HG03432 (cell line): ENCODE data around the gene TRPM4.
"Not testable (repeated sequence)": the region's sequence is repeated elsewhere in the genome, so short reads cannot be mapped to it uniquely, and the experiment has no call there.

ENCODE experiments used
- ATAC-seq: cut with Tn5 transposase; IDR thresholded peaks from one replicate; pipeline ENCODE4 v1.9.1; 2021; ENCODE audit warnings: mild to moderate bottlenecking, moderate library complexity; ENCODE audit not compliant: unreplicated experiment

TRPM4 gene

DNA sequence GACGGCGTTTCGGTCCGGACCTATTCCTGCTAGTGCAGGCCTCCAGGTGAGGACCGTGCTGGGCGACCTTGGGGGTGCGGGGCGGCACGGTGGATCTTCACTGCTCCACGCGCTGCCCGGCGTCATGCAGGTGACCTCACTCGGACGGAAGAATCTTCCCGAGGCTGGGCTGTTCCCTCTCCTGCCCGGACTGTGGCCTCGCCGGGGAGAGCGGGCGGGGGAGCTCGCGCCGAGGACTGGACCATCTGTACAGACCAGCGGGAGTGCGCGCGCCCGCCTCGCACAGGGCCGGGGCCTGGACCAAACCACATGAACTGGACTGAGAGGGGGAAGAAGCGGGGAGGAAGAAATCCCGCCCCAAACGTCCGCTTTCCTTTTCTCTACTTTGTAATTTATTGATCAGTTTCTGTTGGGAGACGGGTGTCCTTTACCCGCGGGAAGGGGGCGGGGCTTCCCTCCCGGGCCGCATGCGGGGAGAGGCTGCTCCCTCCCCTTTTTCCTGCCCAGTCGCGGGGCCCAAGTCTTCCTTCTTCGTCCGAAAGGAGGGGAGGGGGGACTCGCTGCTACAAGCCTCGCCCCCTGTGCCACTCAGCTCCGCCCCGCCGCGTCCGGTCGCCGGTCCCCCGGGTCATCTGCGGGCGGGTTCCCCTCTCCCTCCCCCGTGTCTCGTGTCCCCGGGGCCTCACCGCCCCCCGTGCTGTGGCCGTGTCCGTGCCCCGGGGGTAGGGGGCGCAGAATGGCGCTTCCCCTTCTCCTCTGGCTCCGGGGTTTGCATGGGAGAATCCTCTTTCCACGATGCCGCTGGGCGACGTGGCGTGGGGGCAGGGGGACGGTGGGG, 7.3 kb upstream of the TRPM4 start:
- no peak for ATAC-seq

DNA sequence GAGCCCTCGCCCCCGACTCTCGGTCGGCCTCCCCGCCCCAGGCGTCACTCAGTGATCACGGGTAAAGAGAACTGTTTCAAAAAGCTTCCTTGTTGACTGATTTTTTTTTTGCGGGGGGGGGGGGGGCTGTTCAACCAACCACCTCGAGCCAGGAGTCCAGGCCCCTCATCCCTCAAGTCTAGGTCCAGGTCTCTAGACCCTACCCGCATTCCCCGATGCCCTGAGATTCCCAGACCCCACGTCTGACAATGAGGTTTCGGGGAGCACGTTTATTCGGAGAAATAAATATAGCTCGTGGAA, 6.7 kb upstream of the TRPM4 start:
- ATAC-seq: no peak

DNA sequence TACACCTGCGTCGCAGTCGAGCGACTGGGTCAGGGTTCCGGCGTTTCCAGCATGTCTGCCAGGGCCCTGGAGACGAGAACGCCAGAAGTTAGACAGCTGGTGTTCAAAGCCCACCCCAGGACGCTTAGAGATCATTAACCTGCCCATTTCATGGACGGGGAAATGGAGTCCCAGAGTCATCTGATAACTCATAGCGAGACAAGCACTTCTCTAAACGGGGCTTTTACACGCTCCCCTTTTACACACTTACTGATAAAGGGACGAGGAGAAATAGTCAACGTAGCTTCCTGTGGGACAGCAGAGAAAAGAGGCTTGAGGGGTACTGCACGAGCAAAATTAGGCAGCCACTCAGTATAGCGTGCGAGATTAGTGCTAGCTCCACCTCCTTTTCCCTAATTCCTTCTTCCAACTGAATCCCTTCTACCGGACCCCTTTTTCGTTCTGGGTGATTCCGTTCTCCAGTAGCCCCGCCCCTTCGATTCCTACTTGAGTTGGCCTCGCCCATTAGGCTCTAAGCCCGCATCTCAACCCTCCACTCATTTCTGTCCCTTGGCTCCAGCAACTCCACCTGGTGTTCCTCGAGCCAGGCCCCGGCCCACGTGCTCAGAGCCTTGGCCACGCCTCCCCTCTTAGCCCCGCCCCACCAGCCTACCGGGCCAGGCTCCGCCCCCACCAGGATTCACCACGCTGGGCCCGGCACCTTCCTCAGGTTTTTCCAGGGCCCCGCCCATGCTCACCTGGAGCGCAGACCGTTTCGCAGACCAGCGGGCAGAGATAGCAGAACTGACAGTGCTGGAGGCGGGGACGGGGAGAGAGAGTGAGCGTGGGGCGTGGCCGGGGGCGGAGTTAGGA, 6.1 kb upstream of the TRPM4 start:
- no peak for ATAC-seq

DNA sequence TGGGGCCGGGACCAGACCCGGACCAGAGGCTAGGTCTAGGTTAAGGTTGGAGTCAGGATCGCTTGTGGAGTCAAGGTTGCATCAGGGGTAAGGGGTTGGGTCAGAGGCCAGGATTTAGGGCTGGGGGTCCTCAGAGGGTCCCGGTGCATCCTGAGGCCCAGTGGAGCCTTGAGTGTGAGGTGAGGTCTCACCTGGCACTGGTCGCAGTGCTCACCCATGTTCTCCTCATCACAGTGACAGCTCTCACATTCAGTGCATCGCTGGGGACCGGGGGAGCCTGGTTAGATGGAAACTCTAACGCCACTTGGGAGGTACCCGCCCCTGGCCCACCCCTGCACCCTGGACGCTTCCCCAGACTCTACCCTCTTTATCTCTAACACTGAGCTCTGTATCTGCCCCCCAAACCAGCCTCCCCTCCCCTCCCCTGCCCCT, 5.5 kb upstream of the TRPM4 start:
- ATAC-seq: no peak

DNA sequence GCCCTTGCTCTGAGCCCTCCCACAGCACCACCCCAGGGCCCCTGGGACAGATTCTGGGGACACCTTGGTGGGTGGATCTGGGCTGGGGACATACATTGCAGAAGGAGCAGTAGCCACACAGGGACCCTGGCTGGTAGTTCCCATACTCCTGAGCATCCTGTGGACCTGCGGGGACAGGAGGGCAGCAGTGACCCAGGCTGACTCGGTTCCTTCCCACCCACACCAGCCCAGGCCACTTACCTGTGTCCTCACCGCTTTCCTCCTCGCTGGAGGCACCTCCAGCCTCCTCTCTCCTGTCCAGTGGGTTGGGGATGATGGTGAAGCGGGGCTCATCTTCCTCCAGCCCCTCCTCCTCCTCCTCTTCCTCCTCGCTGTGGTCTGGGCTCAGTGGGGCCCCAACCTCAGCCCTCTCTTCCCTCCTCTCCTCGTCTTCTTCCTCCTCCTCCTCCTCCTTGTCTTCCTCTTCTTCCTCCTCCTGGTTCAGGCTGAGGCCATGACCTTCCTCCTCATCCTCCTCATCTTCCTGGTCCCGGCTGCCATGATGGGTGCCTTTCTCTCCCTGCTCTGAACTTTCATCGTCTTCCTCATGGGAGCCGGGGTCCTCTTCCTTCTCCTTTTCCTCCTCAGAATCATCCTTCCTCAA, 4.3 kb upstream of the TRPM4 start:
- no peak for ATAC-seq

DNA sequence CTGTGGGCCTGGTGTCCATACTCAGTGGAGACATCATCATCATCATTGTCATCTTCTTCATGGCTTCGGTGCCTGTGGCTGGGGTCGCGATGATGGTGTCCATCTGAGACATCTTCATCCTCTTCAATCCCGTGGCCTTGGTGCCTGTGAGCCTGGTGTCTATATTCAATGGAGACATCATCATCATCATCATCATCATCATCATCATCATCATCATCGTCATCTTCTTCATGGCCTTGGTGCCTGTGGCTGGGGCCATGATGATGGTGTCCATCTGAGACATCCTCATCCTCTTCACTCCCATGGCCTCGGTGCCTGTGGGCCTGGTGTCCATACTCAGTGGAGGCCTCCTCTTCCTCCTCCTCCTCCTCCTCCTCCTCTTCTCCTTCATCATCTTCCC, 3.3 kb upstream of the TRPM4 start:
- ATAC-seq: no peak

DNA sequence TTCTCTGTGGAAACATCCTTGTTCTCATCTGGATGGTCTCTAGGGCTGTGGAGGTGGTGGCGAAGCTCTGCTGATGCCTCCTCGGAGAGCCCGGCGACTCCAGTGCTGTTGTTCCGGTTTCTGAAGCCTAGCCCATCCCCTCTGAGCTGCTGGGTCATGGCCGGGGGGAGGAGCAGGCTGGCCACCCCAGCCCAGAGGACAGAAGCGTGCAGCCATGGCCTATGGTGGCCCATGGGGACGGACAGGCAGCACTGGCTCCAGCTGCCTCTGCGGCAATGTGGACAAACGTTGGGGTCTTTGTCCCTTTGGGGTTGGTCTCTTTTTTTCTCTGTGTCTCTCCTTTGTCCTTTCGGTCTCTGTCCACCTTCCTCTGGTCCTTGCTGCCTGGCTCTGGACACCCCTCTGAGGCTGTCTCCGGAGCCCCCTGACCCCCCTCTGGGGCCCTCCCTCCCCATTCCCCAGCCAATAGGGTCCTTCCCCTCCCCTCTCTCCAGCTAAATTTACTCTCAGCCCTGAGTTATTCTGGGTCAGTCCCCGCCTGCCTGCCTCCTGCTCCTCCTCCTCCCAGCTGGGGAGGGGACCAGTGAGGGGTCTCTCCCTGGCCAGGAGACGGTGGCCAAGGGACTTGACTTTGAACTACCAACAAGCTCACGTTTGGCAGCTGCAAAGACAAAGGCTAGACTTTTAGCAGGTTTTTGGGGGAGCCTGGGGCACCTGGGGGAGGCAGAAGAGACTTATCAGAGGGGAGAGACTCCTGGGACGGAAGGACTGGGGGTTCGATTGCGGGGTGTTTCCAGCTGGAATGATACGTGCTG, 2.4 kb upstream of the TRPM4 start, which contains the start of gene HRC:
Gene HRC (minus strand): TSS at position 392 of the 815 bp plus-strand sequence. CDS start 159 bp downstream, at position 233.
- ATAC-seq: no peak

DNA sequence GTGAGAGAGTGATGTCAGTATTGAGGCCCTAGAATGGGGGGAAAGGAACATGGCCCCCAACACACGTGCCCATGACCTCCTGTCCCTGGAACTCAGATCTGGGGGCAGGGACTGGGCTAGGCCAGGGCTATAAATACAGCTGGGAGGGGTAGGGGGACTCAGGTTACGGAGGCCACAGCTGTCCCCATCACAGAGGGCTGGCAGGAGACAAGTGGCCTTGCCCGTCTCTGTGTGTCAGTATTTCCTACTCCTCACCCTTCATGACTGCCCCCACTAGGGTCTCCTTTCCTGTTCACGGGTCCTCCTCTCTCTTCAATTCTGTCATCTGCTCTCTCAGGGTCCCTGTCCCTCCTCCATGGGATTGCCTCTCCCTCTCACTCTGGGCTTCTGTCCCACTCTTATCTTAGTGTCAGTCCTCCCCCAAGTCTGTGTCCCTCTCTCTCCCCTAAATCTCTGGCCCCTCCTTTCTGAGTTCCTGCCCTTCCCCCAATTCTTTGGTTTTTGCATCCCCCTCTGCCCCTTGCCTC, 1.7 kb upstream of the TRPM4 start:
- no peak for ATAC-seq

DNA sequence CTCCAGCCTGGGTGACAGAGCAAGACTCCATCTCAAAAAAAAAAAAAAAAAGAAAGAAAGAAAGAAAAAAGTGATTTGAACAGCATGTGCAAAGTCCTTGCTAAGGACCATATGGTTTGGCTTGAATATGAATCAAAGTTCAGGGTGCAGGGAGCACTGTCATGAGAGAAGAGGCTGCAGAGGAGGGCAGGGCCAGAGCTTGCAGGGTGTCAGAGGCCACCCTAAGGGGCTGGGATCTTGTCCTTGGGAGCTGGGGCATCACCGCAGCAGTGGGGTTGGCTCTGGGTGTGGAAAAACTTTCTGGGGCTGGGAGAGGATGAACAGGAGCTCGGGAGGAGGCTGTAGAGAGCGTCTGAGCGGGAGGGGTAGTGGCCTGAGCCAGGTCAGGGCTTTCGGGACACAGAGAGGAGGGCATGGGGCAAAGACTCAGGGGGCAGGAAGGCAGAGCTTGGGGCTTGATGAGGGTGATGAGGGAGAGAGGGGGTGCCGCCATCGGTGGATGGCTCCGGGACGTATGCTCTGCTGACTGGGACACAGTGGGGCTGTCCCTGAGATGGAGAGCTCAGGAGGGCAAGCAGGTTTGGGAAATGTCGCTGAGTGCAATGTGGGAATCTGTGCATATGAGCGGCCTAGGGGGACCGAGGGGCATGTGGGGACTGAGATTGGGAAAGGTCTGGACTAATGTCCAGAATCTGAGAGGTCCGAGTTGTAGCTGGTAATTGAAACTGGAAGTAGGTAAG, 3.0 kb downstream of the TRPM4 start:
- ATAC-seq: no peak

DNA sequence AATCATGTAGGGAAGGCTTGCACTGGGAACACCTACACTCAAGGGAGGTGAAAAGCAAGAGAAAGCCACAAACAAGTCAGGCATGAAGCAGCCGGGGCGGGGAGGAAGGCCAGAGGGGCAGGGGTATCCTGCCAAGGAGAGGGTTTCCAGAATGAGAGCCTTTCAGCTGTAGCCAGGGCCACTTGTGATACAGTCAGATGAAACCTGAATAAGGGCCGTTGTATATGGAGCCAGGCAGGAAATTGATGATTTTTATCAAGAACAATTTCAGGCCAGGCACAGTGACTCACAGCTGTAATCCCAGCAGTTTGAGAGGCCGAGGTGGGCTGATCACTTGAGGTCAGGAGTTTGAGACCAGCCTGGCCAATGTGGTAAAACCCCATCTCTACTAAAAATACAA, 4.4 kb downstream of the TRPM4 start:
- ATAC-seq: no peak

DNA sequence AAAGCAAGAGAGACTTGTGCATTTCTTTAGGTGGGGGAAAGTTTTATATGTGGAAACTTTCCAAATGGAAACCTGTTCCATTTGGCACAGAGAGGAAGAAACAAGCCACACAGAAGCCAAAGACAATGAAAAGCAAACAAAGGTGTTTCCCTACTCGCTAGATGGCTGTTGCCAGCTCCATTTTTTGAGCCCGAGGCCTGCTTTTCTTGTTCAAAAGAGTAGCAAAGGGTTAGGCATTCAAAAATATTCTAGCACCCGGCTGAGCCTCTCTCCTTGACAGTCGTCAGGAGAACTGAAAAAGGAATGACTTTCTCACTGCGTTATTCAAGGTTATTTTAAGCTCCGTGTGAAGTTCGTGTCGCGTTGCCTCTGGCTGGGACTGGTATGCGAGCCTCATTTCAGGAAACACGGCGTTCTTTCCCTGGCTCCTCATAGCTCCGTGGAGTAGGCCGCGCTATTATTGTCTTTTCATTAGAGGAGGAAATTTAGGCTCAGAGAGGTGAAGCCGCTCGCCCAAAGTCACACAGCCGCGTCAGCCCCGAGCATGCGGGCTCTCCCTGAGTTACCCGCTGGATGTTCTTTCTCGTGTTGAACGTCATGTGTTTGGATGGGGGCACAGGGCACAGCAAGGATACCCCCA, 7.6 kb downstream of the TRPM4 start:
- no peak for ATAC-seq

DNA sequence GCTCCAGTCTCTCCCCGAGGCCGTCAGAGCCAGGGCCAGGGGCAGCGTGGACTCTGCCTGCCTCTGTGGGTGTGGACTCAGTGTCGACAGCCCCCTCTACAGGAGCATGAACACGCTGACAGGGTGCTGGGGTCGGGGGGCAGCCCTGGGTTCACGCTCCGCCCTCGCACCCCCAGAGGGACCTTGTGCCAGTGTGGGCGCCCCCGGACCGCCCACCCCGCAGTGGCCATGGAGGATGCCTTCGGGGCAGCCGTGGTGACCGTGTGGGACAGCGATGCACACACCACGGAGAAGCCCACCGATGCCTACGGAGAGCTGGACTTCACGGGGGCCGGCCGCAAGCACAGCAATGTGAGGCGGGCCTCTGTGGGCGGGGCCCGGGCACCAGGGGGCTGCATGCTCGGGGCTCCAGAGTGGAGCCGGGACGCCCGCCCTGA, 8.3 kb downstream of the TRPM4 start:
- no peak for ATAC-seq

DNA sequence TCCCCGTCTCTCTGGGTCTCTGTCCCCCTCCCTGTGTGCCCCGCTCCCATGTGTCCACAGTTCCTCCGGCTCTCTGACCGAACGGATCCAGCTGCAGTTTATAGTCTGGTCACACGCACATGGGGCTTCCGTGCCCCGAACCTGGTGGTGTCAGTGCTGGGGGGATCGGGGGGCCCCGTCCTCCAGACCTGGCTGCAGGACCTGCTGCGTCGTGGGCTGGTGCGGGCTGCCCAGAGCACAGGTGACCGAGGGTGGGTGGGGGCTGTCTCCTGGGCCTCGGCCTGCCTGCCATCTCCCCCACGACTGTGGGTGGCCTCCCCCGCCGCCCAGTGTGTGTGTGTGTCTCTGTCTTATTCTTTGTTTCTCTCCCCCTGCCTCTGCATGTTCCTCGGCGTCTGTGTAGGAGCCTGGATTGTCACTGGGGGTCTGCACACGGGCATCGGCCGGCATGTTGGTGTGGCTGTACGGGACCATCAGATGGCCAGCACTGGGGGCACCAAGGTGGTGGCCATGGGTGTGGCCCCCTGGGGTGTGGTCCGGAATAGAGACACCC, 10.3 kb downstream of the TRPM4 start:
- no peak for ATAC-seq

DNA sequence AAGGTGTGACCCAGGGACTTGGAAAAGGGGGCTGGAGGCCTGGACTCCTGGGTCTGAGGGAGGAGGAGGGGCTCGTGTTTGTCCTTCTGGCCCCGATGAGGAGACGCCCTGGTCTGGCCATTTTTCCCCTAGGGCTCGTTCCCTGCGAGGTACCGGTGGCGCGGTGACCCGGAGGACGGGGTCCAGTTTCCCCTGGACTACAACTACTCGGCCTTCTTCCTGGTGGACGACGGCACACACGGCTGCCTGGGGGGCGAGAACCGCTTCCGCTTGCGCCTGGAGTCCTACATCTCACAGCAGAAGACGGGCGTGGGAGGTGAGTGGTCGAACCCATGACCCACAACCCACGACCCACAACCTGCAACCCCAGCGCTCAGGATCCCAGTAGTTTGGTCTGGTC, 10.8 kb downstream of the TRPM4 start:
- no peak for ATAC-seq

DNA sequence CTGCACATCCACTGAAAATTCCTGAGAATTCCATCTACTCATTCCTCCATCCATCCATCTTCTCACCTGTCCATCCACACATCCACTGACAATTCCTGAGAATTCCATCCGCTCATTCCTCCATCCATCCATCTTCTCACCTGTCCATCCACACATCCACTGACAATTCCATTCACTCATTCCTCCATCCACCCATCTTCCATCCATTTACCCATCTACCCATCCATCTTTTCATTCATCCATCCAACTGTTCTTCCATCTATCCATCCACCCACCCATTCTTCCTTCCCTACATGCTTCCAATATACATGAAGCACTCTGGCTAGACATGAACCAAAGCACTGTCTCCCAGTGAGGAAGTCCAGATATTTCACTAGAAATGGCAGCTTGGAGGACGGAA, 15.6 kb downstream of the TRPM4 start:
- no peak for ATAC-seq

DNA sequence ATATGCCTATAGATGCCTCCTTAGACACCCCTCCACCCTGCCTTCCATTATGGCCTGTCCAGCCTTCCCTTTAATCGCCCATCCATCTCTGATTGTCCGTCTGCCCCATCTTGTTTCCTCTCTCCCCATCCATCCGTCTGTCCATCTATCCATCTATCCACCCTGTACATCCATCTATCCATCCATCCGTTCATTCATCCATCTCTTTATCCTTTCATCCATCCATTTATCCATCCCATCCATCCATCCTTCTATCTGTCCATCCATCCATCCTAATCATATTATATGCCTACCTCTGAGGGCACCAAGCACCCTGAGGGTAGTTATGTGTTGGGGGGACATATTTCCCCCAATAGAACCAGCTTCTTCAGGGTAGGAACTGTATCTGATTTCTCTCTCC, 23.1 kb downstream of the TRPM4 start:
- no peak for ATAC-seq

DNA sequence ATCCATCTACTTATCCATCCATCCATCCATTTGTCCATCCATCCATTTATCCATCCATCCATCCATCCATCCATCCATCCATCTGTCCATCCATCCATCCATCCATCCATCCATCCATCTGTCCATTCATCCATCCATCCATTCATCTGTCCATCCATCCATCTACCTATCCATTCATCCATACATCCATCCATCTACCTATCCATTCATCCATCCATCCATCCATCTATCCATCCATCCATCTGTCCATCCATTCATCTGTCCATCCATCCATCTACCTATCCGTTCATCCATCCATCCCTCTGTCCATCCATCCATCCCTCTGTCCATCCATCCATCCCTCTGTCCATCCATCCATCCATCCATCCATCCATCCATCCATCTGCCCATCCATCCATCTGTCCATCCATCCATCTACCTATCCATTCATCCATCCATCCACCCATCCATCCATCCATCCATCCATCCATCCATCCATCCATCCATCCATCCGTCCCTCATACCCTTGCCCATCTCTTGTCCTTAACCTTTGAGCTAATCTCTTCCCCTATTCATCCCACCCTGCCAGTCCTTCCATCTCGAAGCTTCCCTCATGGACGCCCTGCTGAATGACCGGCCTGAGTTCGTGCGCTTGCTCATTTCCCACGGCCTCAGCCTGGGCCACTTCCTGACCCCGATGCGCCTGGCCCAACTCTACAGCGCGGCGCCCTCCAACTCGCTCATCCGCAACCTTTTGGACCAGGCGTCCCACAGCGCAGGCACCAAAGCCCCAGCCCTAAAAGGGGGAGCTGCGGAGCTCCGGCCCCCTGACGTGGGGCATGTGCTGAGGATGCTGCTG, 24.6 kb downstream of the TRPM4 start:
- not testable (repeated sequence) for ATAC-seq

DNA sequence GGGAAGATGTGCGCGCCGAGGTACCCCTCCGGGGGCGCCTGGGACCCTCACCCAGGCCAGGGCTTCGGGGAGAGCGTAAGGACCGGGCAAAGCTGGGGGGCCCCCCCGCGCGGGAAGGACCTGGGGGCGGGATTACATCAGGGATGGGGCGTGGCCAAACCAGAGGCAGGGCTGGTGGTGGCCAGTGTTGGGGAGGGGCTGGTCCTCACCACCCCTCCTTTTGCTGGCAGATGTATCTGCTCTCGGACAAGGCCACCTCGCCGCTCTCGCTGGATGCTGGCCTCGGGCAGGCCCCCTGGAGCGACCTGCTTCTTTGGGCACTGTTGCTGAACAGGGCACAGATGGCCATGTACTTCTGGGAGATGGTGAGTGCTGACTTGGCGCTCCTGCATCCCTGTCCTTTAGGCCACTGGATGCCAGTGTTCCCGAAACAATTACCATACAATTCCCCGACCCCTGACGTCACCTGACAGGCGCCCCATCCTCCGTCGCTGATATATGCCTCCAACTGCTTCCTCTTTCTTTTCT, 25.3 kb downstream of the TRPM4 start:
- ATAC-seq: no peak
